K562 (cell line): ENCODE results near the gene CCT8L2. TPM values are rescaled to one million over a fixed set of nuclear protein-coding genes. Genes with fewer than 3 reads are reported as not detected.
A peak's percentile ranks its signal among the peaks of the same experiment; 100 is the strongest.
"Not testable (repeated sequence)": the region's sequence is repeated elsewhere in the genome, so short reads cannot be mapped to it uniquely, and the experiment has no call there.

Source experiments
- ATAC-seq: fragments of 200-7000 bp; cut with Tn5 transposase; 3 replicates; pipeline ENCODE4 v1.9.1; 2020; ENCODE audit warnings: moderate library complexity
- BruUV-seq: library from RNA; stranded (reverse); fragments of 400-500 nt; replicated peaks from 2 replicates; lab custom pipeline; 2021; lab: Mats Ljungman, UMichigan
- CTCF ChIA-PET: fragments of 300-600 bp; formaldehyde crosslinking; extraction: SDS; loops from one replicate; lab custom pipeline; 2021; ENCODE audit warnings: low intra/inter-chr PET ratio; lab: Yijun Ruan, JAX
- POLR2A ChIA-PET: fragments of 300-600, 350-650 bp; sonication (Branson Sonifier 250); formaldehyde crosslinking; extraction: SDS; loops from one replicate; lab custom pipeline; 2021; ENCODE audit warnings: antibody characterized with exemption, inconsistent platforms; lab: Yijun Ruan, JAX
- DNase-seq, 4 experiments: peaks; one replicate each; pipeline versions ENCODE4 v3.0.0 to v3.0.0-alpha.2; 2011 to 2018; ENCODE audit warnings: low spot score in 3 of 4, mixed read lengths in 3 of 4; ENCODE audit errors: extremely low read depth in 1 of 4
- FAIRE-seq: peaks from 2 replicates; lab custom pipeline; 2011; peaks lifted over from hg19 to GRCh38; lab: Jason Lieb, UNC
- H2AFZ ChIP-seq: 2 replicates; pipeline ENCODE4 v1.6.0; 2011; ENCODE audit warnings: low read depth, low read length, control low read depth, inconsistent platforms
- H3K27ac ChIP-seq: fragments of 200-600 bp; 3 replicates; pipeline ENCODE4 v1.8.0; 2011; ENCODE audit warnings: low read depth, mild to moderate bottlenecking, control low read depth, inconsistent platforms, low read length, moderate library complexity, mixed read lengths; ENCODE audit errors: extremely low read depth
- H3K27me3 ChIP-seq, 2 experiments: fragments of 300-600 bp in 1 of 2; 2 replicates in 1 of 2; 3 replicates in 1 of 2; pipeline versions ENCODE4 v1.6.0 to v1.8.0; 2011; ENCODE audit warnings: inconsistent platforms in 2 of 2, low read length in 2 of 2, mild to moderate bottlenecking in 1 of 2, mixed read lengths in 1 of 2, moderate library complexity in 1 of 2; ENCODE audit not compliant: control insufficient read depth in 2 of 2, insufficient read depth in 2 of 2
- H3K36me3 ChIP-seq: fragments of 300-600 bp; 3 replicates; pipeline ENCODE4 v1.8.0; 2011; ENCODE audit warnings: mild to moderate bottlenecking, low read length, inconsistent platforms; ENCODE audit not compliant: control insufficient read depth, insufficient read depth
- H3K4me1 ChIP-seq, 2 experiments: fragments of 200-600 bp in 1 of 2; replicated peaks in 1 of 2; 2 replicates in 1 of 2; 3 replicates in 1 of 2; pipeline versions ENCODE4 v1.5.1 to v1.8.0; 2011; ENCODE audit warnings: inconsistent platforms in 2 of 2, low read length in 2 of 2, mild to moderate bottlenecking in 1 of 2, mixed read lengths in 1 of 2, moderate library complexity in 1 of 2; ENCODE audit not compliant: control insufficient read depth in 2 of 2, insufficient read depth in 2 of 2
- H3K4me2 ChIP-seq: 2 replicates; pipeline ENCODE4 v1.6.1; 2011; ENCODE audit warnings: low read length, control low read depth, inconsistent platforms, mixed read lengths; ENCODE audit not compliant: insufficient read depth
- H3K4me3 ChIP-seq: fragments of 200-600 bp; sonication (generic), shearing (Covaris generic); 2 replicates; pipeline ENCODE4 v1.5.1; 2016; ENCODE audit warnings: control low read depth, inconsistent platforms
- H3K79me2 ChIP-seq: fragments of 200-600 bp; 3 replicates; pipeline ENCODE4 v1.8.0; 2011; ENCODE audit warnings: low read length, inconsistent platforms; ENCODE audit not compliant: control insufficient read depth, insufficient read depth
- H3K9ac ChIP-seq, 2 experiments: 2 replicates each; pipeline versions ENCODE4 v1.6.0 to v1.6.1; 2011; ENCODE audit warnings: low read depth in 2 of 2, low read length in 2 of 2, control low read depth in 1 of 2, inconsistent platforms in 1 of 2, mild to moderate bottlenecking in 1 of 2, mixed read lengths in 1 of 2; ENCODE audit not compliant: insufficient read depth in 1 of 2
- H3K9me1 ChIP-seq: one replicate; pipeline ENCODE4 v1.6.0; 2011; ENCODE audit warnings: inconsistent platforms, mild to moderate bottlenecking, low read length, moderate library complexity; ENCODE audit not compliant: control insufficient read depth, insufficient read depth
- H3K9me3 ChIP-seq: replicated peaks from 2 replicates; pipeline ENCODE4 v1.5.1; 2011; ENCODE audit warnings: low read depth, low read length, inconsistent platforms; ENCODE audit not compliant: control insufficient read depth, insufficient read depth
- H4K20me1 ChIP-seq: replicated peaks from 2 replicates; pipeline ENCODE4 v1.6.1; 2011; ENCODE audit warnings: low read length, inconsistent platforms, mixed read lengths; ENCODE audit not compliant: control insufficient read depth, insufficient read depth
- PCBP1 ChIP-seq: fragments of 200-400 bp; formaldehyde crosslinking; IDR thresholded peaks from 2 replicates; pipeline ENCODE4 v1.6.1; 2018; ENCODE audit warnings: mild to moderate bottlenecking, low read depth, low read length; ENCODE audit not compliant: poor library complexity, severe bottlenecking
- RBM15 ChIP-seq: fragments of 200-400 bp; formaldehyde crosslinking; IDR thresholded peaks from 2 replicates; pipeline ENCODE4 v1.6.1; 2018; ENCODE audit warnings: mild to moderate bottlenecking, low read length, moderate library complexity; ENCODE audit not compliant: insufficient read depth
- ZC3H4 ChIP-seq: sonication (generic); formaldehyde crosslinking; IDR thresholded peaks from 2 replicates; pipeline ENCODE4 v1.9.0; 2021; ENCODE audit warnings: missing genetic modification reagents, borderline replicate concordance
- WGBS: fragments of 100-300 bp; shearing (Covaris generic); methylation state at CpG from one replicate; pipeline ENCODE4 v1.1.6; 2016; ENCODE audit warnings: low coverage, mixed read lengths; ENCODE audit not compliant: insufficient coverage; ENCODE audit errors: missing lambda C conversion rate; 5-methylcytosine and 5-hydroxymethylcytosine counted together
- in situ Hi-C: fragments of 300-500 bp; cut with MboI; formaldehyde crosslinking; loops from 4 replicates; pipeline ENCODE4 v1.15.0; 2018; ENCODE audit warnings: inconsistent platforms, mixed read lengths
- intact Hi-C: fragments of 100-400 bp; cut with micrococcal nuclease; formaldehyde crosslinking; loops from 2 replicates; pipeline ENCODE4 v1.14.2; 2022
- polyA plus RNA-seq, 8 experiments: library from polyadenylated mRNA; depleted of rRNA in 4 of 8; stranded (reverse) in 5 of 8; unstranded in 3 of 8; fragments of >200 nt; fragmentation: Nextera tagmentation in 2 of 8; fragmentation: Illumina TruSeq in 1 of 8; extraction: Ambion mirVana in 2 of 8; extraction: Trizol in 1 of 8; gene quantifications; 2 replicates each; pipeline versions ENCODE4 v1.2.1 to v1.2.3, GENCODE V29; 2011 to 2014; ENCODE audit warnings: inconsistent platforms in 1 of 8, missing spikeins in 1 of 8
- total RNA-seq, 7 experiments: library from RNA; depleted of rRNA in 6 of 7; stranded (reverse); fragments of >200 nt in 6 of 7; fragmentation: Illumina TruSeq in 2 of 7; extraction: Trizol in 2 of 7; gene quantifications; 2 replicates each; pipeline versions ENCODE4 v1.2.1 to v1.2.3, GENCODE V29; 2011 to 2021; ENCODE audit warnings: low replicate concordance in 1 of 7

The CCT8L2 gene
- total and polyA plus RNA-seq, 9 of the 15 experiments (the other 6 are each of a cell fraction or from before 2014, with no cell fraction given): 0.13 TPM; not detected in 8

GRCh38 chr22:16560651-16561050 lies 32.0 kb downstream of the CCT8L2 start:
- peak; percentile 24 for TF ChIP-seq PCBP1
- H3K9ac ChIP-seq, H3K36me3 ChIP-seq, BruUV-seq, H3K4me2 ChIP-seq, H3K4me3 ChIP-seq, H2AFZ ChIP-seq, DNase-seq, H3K9me1 ChIP-seq, in situ Hi-C loops, POLR2A ChIA-PET, CTCF ChIA-PET, ATAC-seq, intact Hi-C loops, H3K9me3 ChIP-seq, H4K20me1 ChIP-seq, H3K79me2 ChIP-seq, FAIRE-seq, H3K27ac ChIP-seq: not testable (repeated sequence)
- Histone ChIP-seq H3K27me3 (peaks cover 0 to 12% of the 10 kb centered on the region in 2 experiments; a peak in 2 of 5 replicates), H3K4me1 (peaks cover 0 to 53% of the 10 kb centered on the region in 2 experiments; a peak in 2 of 5 replicates)
- 1% methylated on average over 5 of the region's 5 CpGs for WGBS

GRCh38 chr22:16559996-16560395 lies 32.6 kb downstream of the CCT8L2 start:
- H3K79me2 ChIP-seq, H3K4me3 ChIP-seq, H3K27ac ChIP-seq, FAIRE-seq, POLR2A ChIA-PET, ATAC-seq, in situ Hi-C loops, intact Hi-C loops, H3K9me3 ChIP-seq, H4K20me1 ChIP-seq, DNase-seq, CTCF ChIA-PET, H3K4me2 ChIP-seq, H2AFZ ChIP-seq, H3K9me1 ChIP-seq, H3K9ac ChIP-seq, BruUV-seq, H3K36me3 ChIP-seq: not testable (repeated sequence)
- WGBS: 0% methylated on average over 1 of the region's 1 CpG
- peaks cover 0 to 12% of the 10 kb centered on the region in 2 experiments; a peak in 2 of 5 replicates for H3K27me3 ChIP-seq
- TF ChIP-seq ZC3H4 (CRISPR knock-in tag) (0 out of 2 replicates have a peak, but pooled peaks have one; percentile 37), RBM15 (0 out of 2 replicates have a peak, but pooled peaks have one; percentile 79)
- peaks cover 0 to 46% of the 10 kb centered on the region in 2 experiments; a peak in 2 of 5 replicates for H3K4me1 ChIP-seq
